Right atrium auricular region (tissue), 2 donors: Measurements from ENCODE around the gene RCE1. TPM values are rescaled to one million over a fixed set of nuclear protein-coding genes. Genes with fewer than 3 reads are reported as not detected.

Experiments used
- DNase-seq: peaks from one replicate; pipeline ENCODE4 v3.0.0-alpha.2; 2019; ENCODE audit warnings: low spot score
- H3K27ac ChIP-seq, 2 donors: fragments of 200-600 bp; sonication (generic); 1 replicate in 1 of 2; 2 replicates in 1 of 2; pipeline ENCODE4 v1.5.1; 2016 to 2019
- H3K27me3 ChIP-seq, 2 donors: fragments of 200-600 bp; sonication (generic); one replicate each; pipeline versions ENCODE4 v1.5.1 to v1.6.0; 2017 to 2019
- H3K36me3 ChIP-seq: fragments of 200-600 bp; sonication (generic); one replicate; pipeline ENCODE4 v1.5.1; 2016
- H3K4me1 ChIP-seq, 2 donors: fragments of 200-600 bp; sonication (generic); one replicate each; pipeline versions ENCODE4 v1.5.1 to v1.6.0; 2017 to 2019
- H3K4me3 ChIP-seq, 2 donors: fragments of 200-600 bp; sonication (generic); 1 replicate in 1 of 2; 2 replicates in 1 of 2; pipeline ENCODE4 v1.5.1; 2017 to 2019; ENCODE audit warnings: mild to moderate bottlenecking in 1 of 2, moderate library complexity in 1 of 2
- H3K9me3 ChIP-seq, 2 donors: fragments of 200-600 bp; sonication (generic); one replicate each; pipeline ENCODE4 v1.5.1; 2019
- CTCF ChIP-seq, 2 donors: fragments of 200-600 bp; sonication (generic); IDR thresholded peaks; one replicate each; pipeline ENCODE4 v1.5.1; 2019; ENCODE audit warnings: antibody characterized with exemption in 2 of 2
- total RNA-seq, 2 donors: library from RNA; depleted of rRNA; stranded (reverse); fragments of >200 nt; gene quantifications; one replicate each; pipeline ENCODE4 v1.1.0, GENCODE V29; 2016

The RCE1 gene
- total RNA-seq, 2 donors from 2014 or later: 6.4 to 8.1 TPM

- no peak overlapping the region for H3K4me3 ChIP-seq
- peaks cover 18% of the 10 kb centered on the region for H3K36me3 ChIP-seq
- peaks cover 0 to 6% of the 10 kb centered on the region in 2 donors for H3K4me1 ChIP-seq
- no peak overlapping the region for H3K27ac ChIP-seq
- no peaks in the 10 kb centered on the region for H3K9me3 ChIP-seq
- TF ChIP-seq CTCF (IDR thresholded peaks at IDR 0.05): no peak
- no peak for DNase-seq
- H3K27me3 ChIP-seq: no peaks in the 10 kb centered on the region
These were observed 7.5 kb downstream of the RCE1 start for GRCh38 chr11:66850588-66851238.

- H3K27ac ChIP-seq: no peak overlapping the region
- H3K36me3 ChIP-seq: peaks cover 13% of the 10 kb centered on the region
- no peaks in the 10 kb centered on the region for H3K27me3 ChIP-seq
- H3K4me1 ChIP-seq: peaks cover 0 to 8% of the 10 kb centered on the region in 2 donors
- no peak for DNase-seq
- no peak for TF ChIP-seq CTCF (IDR thresholded peaks at IDR 0.05)
- H3K4me3 ChIP-seq: no peak overlapping the region
- H3K9me3 ChIP-seq: no peaks in the 10 kb centered on the region
These were observed 8.0 kb downstream of the RCE1 start for GRCh38 chr11:66851239-66851596.

- no peak for TF ChIP-seq CTCF (IDR thresholded peaks at IDR 0.05)
- DNase-seq: no peak
These were observed 8.6 kb downstream of the RCE1 start for GRCh38 chr11:66851698-66852465.

DNA sequence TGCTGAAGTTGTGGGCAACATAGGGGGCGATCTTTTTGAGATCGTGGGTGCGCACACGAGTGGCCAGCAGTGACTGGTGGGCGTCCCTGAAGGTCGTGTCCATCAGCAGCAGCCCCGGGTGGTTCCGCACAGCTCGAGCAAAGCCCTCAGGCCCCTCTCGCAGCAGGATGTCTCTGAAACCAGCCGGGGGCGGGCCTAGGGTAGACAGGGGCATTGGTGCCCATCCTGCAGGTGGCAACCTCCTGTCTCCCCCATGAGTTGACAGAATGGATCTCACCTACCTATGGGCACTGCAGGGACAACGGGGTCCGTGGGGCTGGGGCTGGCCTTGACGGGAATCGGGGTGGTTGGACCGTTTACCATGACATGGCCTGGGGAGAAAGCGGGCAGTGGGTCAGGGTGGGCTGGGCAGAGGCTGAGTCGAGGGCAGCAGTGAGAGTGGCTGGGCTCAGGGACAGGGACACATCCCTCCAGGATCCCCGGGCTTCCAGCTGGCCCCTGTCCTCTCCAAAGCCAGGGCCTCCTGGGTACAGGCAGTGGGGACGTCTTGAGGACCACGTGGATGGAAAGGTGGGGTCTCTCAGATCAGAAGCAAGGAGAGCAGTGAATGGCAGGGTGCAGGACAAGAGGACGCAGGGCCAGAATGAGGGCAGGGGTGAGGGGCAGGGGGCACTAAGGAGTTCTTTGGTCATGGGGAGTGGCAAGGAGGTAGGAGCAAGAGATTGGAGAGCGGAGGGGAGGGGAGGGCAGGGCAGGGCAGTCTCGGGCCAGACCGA is 9.4 kb downstream of the RCE1 start:
- TF ChIP-seq CTCF (IDR thresholded peaks at IDR 0.05): no peak
- H3K27me3 ChIP-seq: no peaks in the 10 kb centered on the region
- H3K27ac ChIP-seq: no peak overlapping the region
- H3K36me3 ChIP-seq: peaks cover 3% of the 10 kb centered on the region
- no peak overlapping the region for H3K4me3 ChIP-seq
- DNase-seq: no peak
- no peaks in the 10 kb centered on the region for H3K9me3 ChIP-seq
- peaks cover 0 to 8% of the 10 kb centered on the region in 2 donors for H3K4me1 ChIP-seq

More at GRCh38 chr11:66851698-66852465, 8.6 kb downstream of the RCE1 start:
- no peak overlapping the region for H3K27ac ChIP-seq
- H3K4me3 ChIP-seq: no peak overlapping the region
- H3K27me3 ChIP-seq: no peaks in the 10 kb centered on the region
- H3K9me3 ChIP-seq: no peaks in the 10 kb centered on the region
- H3K36me3 ChIP-seq: peaks cover 7% of the 10 kb centered on the region
- H3K4me1 ChIP-seq: peaks cover 0 to 8% of the 10 kb centered on the region in 2 donors

GRCh38 chr11:66853242-66854229 is 10.3 kb downstream of the RCE1 start:
- TF ChIP-seq CTCF (IDR thresholded peaks at IDR 0.05): no peak
- peaks cover 0 to 8% of the 10 kb centered on the region in 2 donors for H3K4me1 ChIP-seq
- no peak for DNase-seq
- H3K36me3 ChIP-seq: no peaks in the 10 kb centered on the region
- no peaks in the 10 kb centered on the region for H3K27me3 ChIP-seq
- no peaks in the 10 kb centered on the region for H3K9me3 ChIP-seq
- H3K27ac ChIP-seq: no peak overlapping the region
- no peak overlapping the region for H3K4me3 ChIP-seq
